NCI-H526 treated with DMSO at 0.1 percent for 48 hours (cell line): ENCODE data around the gene CYB561D2.
"Not testable (repeated sequence)": the region's sequence is repeated elsewhere in the genome, so short reads cannot be mapped to it uniquely, and the experiment has no call there.

Experiments used
- DNase-seq: peaks from one replicate; lab custom pipeline; 2025; lab: John Stamatoyannopoulos, UW

Gene CYB561D2

GRCh38 chr3:50350527-50351322, at the start of gene CYB561D2, which contains the start of gene NPRL2:
Gene CYB561D2, plus strand, starts transcription at chr3:50350862. Its CDS starts 572 bp downstream, at chr3:50351434.
Gene NPRL2, minus strand, starts transcription at chr3:50350775. Its CDS starts 123 bp downstream, at chr3:50350652.
- DNase-seq: peak; percentile 90

GRCh38 chr3:50302095-50303012, 48.3 kb upstream of the CYB561D2 start:
- DNase-seq: no peak

- no peak for DNase-seq
Observed at GRCh38 chr3:50303013-50303815, 47.4 kb upstream of the CYB561D2 start, which contains the start of gene HYAL1. Gene HYAL1, minus strand, starts transcription at chr3:50303574. Its CDS starts 618 bp downstream, at chr3:50302956.

GRCh38 chr3:50304601-50305000, 46.1 kb upstream of the CYB561D2 start:
- no peak for DNase-seq

- not testable (repeated sequence) for DNase-seq
Observed at GRCh38 chr3:50312041-50312440, 38.6 kb upstream of the CYB561D2 start.

GRCh38 chr3:50314342-50314741, 36.3 kb upstream of the CYB561D2 start:
- DNase-seq: no peak

GRCh38 chr3:50314816-50315215, 35.8 kb upstream of the CYB561D2 start:
- no peak for DNase-seq

GRCh38 chr3:50316657-50317242, 33.9 kb upstream of the CYB561D2 start:
- DNase-seq: no peak

- DNase-seq: no peak
Observed at GRCh38 chr3:50317300-50317699, 33.4 kb upstream of the CYB561D2 start.

GRCh38 chr3:50318163-50318562, 32.5 kb upstream of the CYB561D2 start:
- no peak for DNase-seq

- no peak for DNase-seq
Observed at GRCh38 chr3:50318615-50319014, 32.0 kb upstream of the CYB561D2 start.

GRCh38 chr3:50319181-50319893, 31.3 kb upstream of the CYB561D2 start:
- no peak for DNase-seq

- DNase-seq: no peak
Observed at GRCh38 chr3:50319894-50320625, 30.6 kb upstream of the CYB561D2 start.

- DNase-seq: peak; percentile 44
Observed at GRCh38 chr3:50320853-50321335, 29.8 kb upstream of the CYB561D2 start.

- DNase-seq: peak; percentile 84
Observed at GRCh38 chr3:50321336-50322114, 29.1 kb upstream of the CYB561D2 start.

- no peak for DNase-seq
Observed at GRCh38 chr3:50322115-50322385, 28.6 kb upstream of the CYB561D2 start.

GRCh38 chr3:50322386-50323091, 28.1 kb upstream of the CYB561D2 start, which contains the start of gene HYAL2:
Gene HYAL2, minus strand, starts transcription at chr3:50322745. Its CDS starts 2,256 bp downstream, at chr3:50320489.
- DNase-seq: no peak

- DNase-seq: no peak
Observed at GRCh38 chr3:50323092-50323600, 27.5 kb upstream of the CYB561D2 start.
